Naive thymus-derived CD4-positive, alpha-beta T cell (primary cell): ENCODE data around the gene CNR2. TPM values are rescaled to one million over a fixed set of nuclear protein-coding genes. Genes with fewer than 3 reads are reported as not detected.

Source experiments
- ATAC-seq: fragments of 150-1000 bp; cut with Tn5 transposase; 2 replicates; pipeline ENCODE4 v1.10.0; 2021; ENCODE audit warnings: mild to moderate bottlenecking, moderate library complexity
- CTCF ChIA-PET: fragments of 350-600 bp; sonication (Branson Sonifier 250); formaldehyde crosslinking; loops from one replicate; lab custom pipeline; 2021; ENCODE audit warnings: antibody characterized with exemption; lab: Charles Lee
- POLR2A ChIA-PET: fragments of 350-600 bp; sonication (Branson Sonifier 250); formaldehyde crosslinking; loops from one replicate; lab custom pipeline; 2021; ENCODE audit warnings: antibody characterized with exemption, inconsistent platforms; lab: Charles Lee
- DNase-seq, 9 donors: peaks; one replicate each; pipeline versions ENCODE4 v3.0.0 to v3.0.0-alpha.2; 2020 to 2022; ENCODE audit warnings: mixed read lengths in 1 of 9
- H3K27ac ChIP-seq: one replicate; pipeline ENCODE4 v1.7.0; 2013; ENCODE audit warnings: mild to moderate bottlenecking, low read depth, low read length, moderate library complexity
- H3K27me3 ChIP-seq, 2 donors: one replicate each; pipeline ENCODE4 v1.7.0; 2013; ENCODE audit warnings: low read length in 2 of 2, mild to moderate bottlenecking in 2 of 2, moderate library complexity in 2 of 2; ENCODE audit not compliant: control insufficient read depth in 2 of 2, insufficient read depth in 2 of 2
- H3K36me3 ChIP-seq, 3 experiments: 1 replicate in 2 of 3; 2 replicates in 1 of 3; pipeline ENCODE4 v1.7.0; 2013; ENCODE audit warnings: low read length in 3 of 3, mild to moderate bottlenecking in 3 of 3, moderate library complexity in 1 of 3; ENCODE audit not compliant: insufficient read depth in 3 of 3, control insufficient read depth in 2 of 3
- H3K4me1 ChIP-seq, 2 donors: one replicate each; pipeline ENCODE4 v1.7.0; 2013; ENCODE audit warnings: low read length in 2 of 2, mild to moderate bottlenecking in 2 of 2, moderate library complexity in 1 of 2; ENCODE audit not compliant: control insufficient read depth in 2 of 2, insufficient read depth in 2 of 2
- H3K4me3 ChIP-seq: 2 replicates; pipeline ENCODE4 v1.7.0; 2013; ENCODE audit warnings: mild to moderate bottlenecking, low read length
- H3K9me3 ChIP-seq, 3 experiments: 1 replicate in 2 of 3; 2 replicates in 1 of 3; pipeline ENCODE4 v1.7.0; 2013; ENCODE audit warnings: low read length in 3 of 3; ENCODE audit not compliant: control insufficient read depth in 2 of 3
- H3K27ac Mint-ChIP-seq, 9 donors: one replicate each; pipeline ENCODE4 v1.8.0; 2020 to 2022; ENCODE audit warnings: mixed read lengths in 9 of 9, mild to moderate bottlenecking in 8 of 9, moderate library complexity in 5 of 9, inconsistent platforms in 2 of 9
- H3K27me3 Mint-ChIP-seq, 5 donors: one replicate each; pipeline ENCODE4 v1.8.0; 2021 to 2022; ENCODE audit warnings: mixed read lengths in 5 of 5, mild to moderate bottlenecking in 1 of 5
- H3K36me3 Mint-ChIP-seq, 5 donors: one replicate each; pipeline ENCODE4 v1.8.0; 2020 to 2022; ENCODE audit warnings: mixed read lengths in 5 of 5, mild to moderate bottlenecking in 3 of 5, inconsistent platforms in 1 of 5
- H3K4me1 Mint-ChIP-seq, 7 donors: one replicate each; pipeline ENCODE4 v1.8.0; 2020 to 2022; ENCODE audit warnings: mixed read lengths in 7 of 7, mild to moderate bottlenecking in 3 of 7, inconsistent platforms in 1 of 7
- H3K4me3 Mint-ChIP-seq, 10 donors: one replicate each; pipeline ENCODE4 v1.8.0; 2020 to 2022; ENCODE audit warnings: mild to moderate bottlenecking in 10 of 10, mixed read lengths in 10 of 10, moderate library complexity in 6 of 10, inconsistent platforms in 2 of 10
- H3K9me3 Mint-ChIP-seq, 11 donors: one replicate each; pipeline ENCODE4 v1.8.0; 2020 to 2022; ENCODE audit warnings: mixed read lengths in 11 of 11, mild to moderate bottlenecking in 4 of 11, inconsistent platforms in 1 of 11, moderate library complexity in 1 of 11
- intact Hi-C, 2 donors: fragments of 100-400 bp; cut with micrococcal nuclease; formaldehyde crosslinking; loops; one replicate each; pipeline ENCODE4 v1.15.1; 2023
- polyA plus RNA-seq, 2 donors: library from polyadenylated mRNA; unstranded; fragments of 300-500 nt; fragmentation: Illumina TruSeq; gene quantifications; one replicate each; pipeline ENCODE4 v1.2.3, GENCODE V29; 2021
- total RNA-seq, 6 experiments: library from RNA in 5 of 6; stranded (reverse) in 5 of 6; gene quantifications; 1 replicate in 5 of 6; 2 replicates in 1 of 6; pipeline ENCODE4 v1.2.3 and lab custom pipeline; 2021 to 2026

The CNR2 gene
- total and polyA plus RNA-seq, 7 experiments from 2014 or later, result 0.05 to 2.8 (median 0.22) TPM; not detected in 1

GRCh38 chr1:23897083-23897482 is 16.1 kb downstream of the CNR2 start:
- Mint-ChIP-seq H3K4me1 (peaks cover 5 to 28% (median 22%) of the 10 kb centered on the region in 7 donors), H3K4me3 (peak overlapping the region in 1 of 10 donors; percentile 54)

GRCh38 chr1:23896491-23896890 is 16.7 kb downstream of the CNR2 start:
- H3K27ac Mint-ChIP-seq, result peak overlapping the region in 8 of 9 donors; percentile 1 to 80 (median 6)
- Histone ChIP-seq H3K27ac (no peak overlapping the region), H3K9me3 (no peaks in the 10 kb centered on the region), H3K4me3 (no peak overlapping the region), H3K36me3 (no peaks in the 10 kb centered on the region), H3K27me3 (no peaks in the 10 kb centered on the region), H3K4me1 (peaks cover 3 to 13% of the 10 kb centered on the region in 2 donors)
- peaks cover 5 to 28% (median 22%) of the 10 kb centered on the region in 7 donors for H3K4me1 Mint-ChIP-seq
- intact Hi-C loops, result loop anchor here in 1 of 2 donors (2.0 kb wide), 1 partner anchor 28 kb away; the partner anchor contains the start of gene FUCA1
- H3K27me3 Mint-ChIP-seq, result peaks cover 0 to 36% (median 2%) of the 10 kb centered on the region in 5 donors
- DNase-seq, result peak in 7 of 9 donors; percentile 23 to 64 (median 47)
- ChIA-PET CTCF (interaction anchor here (0.5 to 1.3 kb wide), 4 partner anchors 20 to 715 kb away, joined by 3 to 5 read pairs (median 5); no protein-coding TSS in a partner anchor), POLR2A (interaction anchor here (1.0 to 1.2 kb wide), 2 partner anchors 63 to 108 kb away, joined by 3 to 4 read pairs; partner anchors contain the start of gene PNRC2)
- H3K4me3 Mint-ChIP-seq, result peak overlapping the region in 8 of 10 donors; percentile 4 to 60 (median 30)
- H3K9me3 Mint-ChIP-seq, result no peaks in the 10 kb centered on the region
- H3K36me3 Mint-ChIP-seq, result no peaks in the 10 kb centered on the region
- peak; percentile 75 for ATAC-seq

More at GRCh38 chr1:23897083-23897482, 16.1 kb downstream of the CNR2 start:
- no peaks in the 10 kb centered on the region for H3K36me3 Mint-ChIP-seq
- Histone ChIP-seq H3K4me3 (no peak overlapping the region), H3K9me3 (no peaks in the 10 kb centered on the region), H3K4me1 (peaks cover 3 to 13% of the 10 kb centered on the region in 2 donors), H3K36me3 (no peaks in the 10 kb centered on the region), H3K27me3 (no peaks in the 10 kb centered on the region), H3K27ac (no peak overlapping the region)
- H3K9me3 Mint-ChIP-seq, result no peaks in the 10 kb centered on the region
- H3K27ac Mint-ChIP-seq, result peak overlapping the region in 2 of 9 donors; percentile 12 to 15
- POLR2A ChIA-PET, result interaction anchor here (0.7 to 1.0 kb wide), 3 partner anchors 63 to 109 kb away, joined by 3 to 4 read pairs (median 3); partner anchors contain the start of gene HMGCL
- DNase-seq, result no peak
- ATAC-seq, result no peak
- intact Hi-C loops, result loop anchor here in 1 of 2 donors (2.0 kb wide), 1 partner anchor 28 kb away; the partner anchor contains the start of gene FUCA1
- CTCF ChIA-PET, result interaction anchor here (0.5 to 1.3 kb wide), 4 partner anchors 12 to 715 kb away, joined by 3 to 5 read pairs (median 4); no protein-coding TSS in a partner anchor
- peaks cover 0 to 37% (median 4%) of the 10 kb centered on the region in 5 donors for H3K27me3 Mint-ChIP-seq

- H3K27ac Mint-ChIP-seq, result peak overlapping the region in 7 of 9 donors; percentile 1 to 80 (median 8)
- no peaks in the 10 kb centered on the region for H3K9me3 Mint-ChIP-seq
- Histone ChIP-seq H3K36me3 (no peaks in the 10 kb centered on the region), H3K4me3 (no peak overlapping the region), H3K9me3 (no peaks in the 10 kb centered on the region), H3K27ac (no peak overlapping the region), H3K27me3 (no peaks in the 10 kb centered on the region), H3K4me1 (peaks cover 3 to 13% of the 10 kb centered on the region in 2 donors)
- no peaks in the 10 kb centered on the region for H3K36me3 Mint-ChIP-seq
- ATAC-seq (no peak), DNase-seq (no peak)
- intact Hi-C loops, result loop anchor here in 1 of 2 donors (2.0 kb wide), 1 partner anchor 27 kb away; the partner anchor contains the start of gene FUCA1
- ChIA-PET CTCF (interaction anchor here (0.6 to 1.3 kb wide), 3 partner anchors 21 to 124 kb away, joined by 3 to 5 read pairs (median 5); no protein-coding TSS in a partner anchor), POLR2A (interaction anchor here (1.2 kb wide), 1 partner anchor 64 kb away, joined by 3 read pairs; the partner anchor contains the start of gene PNRC2)
- H3K4me1 Mint-ChIP-seq, result peaks cover 5 to 28% (median 22%) of the 10 kb centered on the region in 7 donors
- H3K4me3 Mint-ChIP-seq, result peak overlapping the region in 5 of 10 donors; percentile 9 to 54 (median 35)
- H3K27me3 Mint-ChIP-seq, result peaks cover 0 to 31% (median 0%) of the 10 kb centered on the region in 5 donors
Measured at GRCh38 chr1:23895993-23896392, 17.2 kb downstream of the CNR2 start.

- Histone ChIP-seq H3K4me3 (no peak overlapping the region), H3K4me1 (peaks cover 3 to 13% of the 10 kb centered on the region in 2 donors), H3K36me3 (no peaks in the 10 kb centered on the region), H3K27me3 (no peaks in the 10 kb centered on the region), H3K27ac (no peak overlapping the region), H3K9me3 (no peaks in the 10 kb centered on the region)
- intact Hi-C loops, result no loop called here
- H3K4me1 Mint-ChIP-seq, result peaks cover 5 to 28% (median 20%) of the 10 kb centered on the region in 7 donors
- no peak overlapping the region for H3K4me3 Mint-ChIP-seq
- CTCF ChIA-PET, result no interaction called here
- POLR2A ChIA-PET, result no interaction called here
- no peaks in the 10 kb centered on the region for H3K9me3 Mint-ChIP-seq
- peaks cover 0 to 22% (median 0%) of the 10 kb centered on the region in 5 donors for H3K27me3 Mint-ChIP-seq
- H3K27ac Mint-ChIP-seq, result peak overlapping the region in 1 of 9 donors; percentile 28
- no peak for DNase-seq
- peak; percentile 59 for ATAC-seq
- H3K36me3 Mint-ChIP-seq, result no peaks in the 10 kb centered on the region
Measured at GRCh38 chr1:23895082-23895481, 18.1 kb downstream of the CNR2 start.

- no peaks in the 10 kb centered on the region for H3K9me3 ChIP-seq
- Mint-ChIP-seq H3K9me3 (no peaks in the 10 kb centered on the region), H3K4me1 (peaks cover 0 to 1% (median 0%) of the 10 kb centered on the region in 7 donors), H3K36me3 (no peaks in the 10 kb centered on the region), H3K27ac (no peak overlapping the region), H3K27me3 (peaks cover 0 to 13% (median 0%) of the 10 kb centered on the region in 5 donors), H3K4me3 (no peak overlapping the region)
- DNase-seq (no peak), ATAC-seq (no peak)
- intact Hi-C loops, result no loop called here
- no peak overlapping the region for H3K4me3 ChIP-seq
- H3K27me3 ChIP-seq, result no peaks in the 10 kb centered on the region
- CTCF ChIA-PET, result no interaction called here
- no peaks in the 10 kb centered on the region for H3K36me3 ChIP-seq
- POLR2A ChIA-PET, result no interaction called here
- no peak overlapping the region for H3K27ac ChIP-seq
- no peaks in the 10 kb centered on the region for H3K4me1 ChIP-seq
Measured at GRCh38 chr1:23889074-23889473, 24.1 kb downstream of the CNR2 start.

GRCh38 chr1:23885222-23885621 is 27.9 kb downstream of the CNR2 start:
- DNase-seq, result no peak
- H3K9me3 ChIP-seq, result no peaks in the 10 kb centered on the region
- ChIA-PET POLR2A (no interaction called here), CTCF (no interaction called here)
- Mint-ChIP-seq H3K27ac (no peak overlapping the region), H3K27me3 (peaks cover 0 to 3% (median 0%) of the 10 kb centered on the region in 5 donors), H3K9me3 (peaks cover 0 to 2% (median 0%) of the 10 kb centered on the region in 11 donors), H3K36me3 (no peaks in the 10 kb centered on the region), H3K4me3 (no peak overlapping the region), H3K4me1 (no peaks in the 10 kb centered on the region)
- H3K36me3 ChIP-seq, result no peaks in the 10 kb centered on the region
- H3K4me3 ChIP-seq, result no peak overlapping the region
- no peaks in the 10 kb centered on the region for H3K4me1 ChIP-seq
- no peak overlapping the region for H3K27ac ChIP-seq
- no peak for ATAC-seq
- intact Hi-C loops, result no loop called here
- H3K27me3 ChIP-seq, result no peaks in the 10 kb centered on the region
